Suprapubic skin (tissue), 4 donors: ENCODE measurements around the gene PUM1. TPM values are rescaled to one million over a fixed set of nuclear protein-coding genes. Genes with fewer than 3 reads are reported as not detected.

Experiments used
- DNase-seq, 2 donors: peaks; one replicate each; pipeline ENCODE4 v3.0.0-alpha.2; 2019; ENCODE audit warnings: low spot score in 2 of 2
- H3K27ac ChIP-seq: fragments of 200-600 bp; sonication (generic); one replicate; pipeline ENCODE4 v1.5.1; 2019
- H3K27me3 ChIP-seq: fragments of 200-600 bp; sonication (generic); one replicate; pipeline ENCODE4 v1.5.1; 2019
- H3K36me3 ChIP-seq: fragments of 200-600 bp; sonication (generic); one replicate; pipeline ENCODE4 v1.5.1; 2019
- H3K4me1 ChIP-seq: fragments of 200-600 bp; sonication (generic); one replicate; pipeline ENCODE4 v1.5.1; 2019
- H3K4me3 ChIP-seq: fragments of 200-600 bp; sonication (generic); one replicate; pipeline ENCODE4 v1.5.1; 2019; ENCODE audit warnings: mild to moderate bottlenecking
- H3K9me3 ChIP-seq: fragments of 200-600 bp; sonication (generic); one replicate; pipeline ENCODE4 v1.5.1; 2019
- CTCF ChIP-seq, 2 donors: fragments of 200-600 bp in 1 of 2; fragments of 450-650 bp in 1 of 2; sonication (generic) in 1 of 2; IDR thresholded peaks; one replicate each; pipeline ENCODE4 v1.5.1; 2016 to 2019; ENCODE audit warnings: antibody characterized with exemption in 2 of 2, mild to moderate bottlenecking in 1 of 2, moderate library complexity in 1 of 2
- EP300 ChIP-seq: sonication (generic); formaldehyde crosslinking; IDR thresholded peaks from one replicate; pipeline ENCODE4 v1.6.1; 2017; ENCODE audit warnings: antibody characterized with exemption
- POLR2A ChIP-seq, 2 donors: fragments of 450-650 bp; IDR thresholded peaks; one replicate each; pipeline ENCODE4 v1.6.1; 2017; ENCODE audit warnings: antibody characterized with exemption in 2 of 2, mild to moderate bottlenecking in 2 of 2, moderate library complexity in 2 of 2
- POLR2AphosphoS5 ChIP-seq, 3 donors: sonication (generic); formaldehyde crosslinking; IDR thresholded peaks; one replicate each; pipeline ENCODE4 v1.6.1; 2017; ENCODE audit warnings: antibody characterized with exemption in 3 of 3
- whole genome bisulfite sequencing: methylation state at CpG from one replicate; pipeline ENCODE4 v1.1.5; 2018; 5-methylcytosine and 5-hydroxymethylcytosine counted together
- total RNA-seq, 4 donors: library from RNA; depleted of rRNA; stranded (reverse); fragments of >200 nt; gene quantifications; one replicate each; pipeline ENCODE4 v1.1.0, GENCODE V29; 2016

Gene PUM1
- total RNA-seq, 4 donors from 2014 or later: 100 to 132 (median 110) TPM

GRCh38 chr1:30971496-30971895, 94.0 kb downstream of the PUM1 start:
- H3K27ac ChIP-seq: no peak overlapping the region
- DNase-seq: no peak
- H3K27me3 ChIP-seq: no peaks in the 10 kb centered on the region
- H3K9me3 ChIP-seq: no peaks in the 10 kb centered on the region
- H3K4me1 ChIP-seq: peaks cover 22% of the 10 kb centered on the region
- TF ChIP-seq POLR2A (IDR thresholded peaks at IDR 0.05) (no peak), EP300 (no peak), CTCF (IDR thresholded peaks at IDR 0.05) (no peak), POLR2AphosphoS5 (IDR thresholded peaks at IDR 0.05) (no peak)
- no peak overlapping the region for H3K4me3 ChIP-seq
- 86% methylated on average over 2 of the region's 2 CpGs for WGBS
- peaks cover 37% of the 10 kb centered on the region for H3K36me3 ChIP-seq

- TF ChIP-seq EP300: no peak
- TF ChIP-seq POLR2A (IDR thresholded peaks at IDR 0.05): no peak
- no peak for TF ChIP-seq CTCF (IDR thresholded peaks at IDR 0.05)
- no peak for TF ChIP-seq POLR2AphosphoS5 (IDR thresholded peaks at IDR 0.05)
- H3K4me1 ChIP-seq: peaks cover 18% of the 10 kb centered on the region
- H3K9me3 ChIP-seq: no peaks in the 10 kb centered on the region
- no peak overlapping the region for H3K27ac ChIP-seq
- H3K4me3 ChIP-seq: no peak overlapping the region
- H3K36me3 ChIP-seq: peaks cover 48% of the 10 kb centered on the region
- DNase-seq: no peak
- H3K27me3 ChIP-seq: no peaks in the 10 kb centered on the region
These were observed 95.6 kb downstream of the PUM1 start for GRCh38 chr1:30969903-30970302.

- H3K27ac ChIP-seq: no peak overlapping the region
- TF ChIP-seq CTCF (IDR thresholded peaks at IDR 0.05) (no peak), POLR2A (IDR thresholded peaks at IDR 0.05) (no peak), EP300 (no peak), POLR2AphosphoS5 (IDR thresholded peaks at IDR 0.05) (no peak)
- H3K4me3 ChIP-seq: no peak overlapping the region
- 76% methylated on average over 8 of the region's 8 CpGs for WGBS
- no peaks in the 10 kb centered on the region for H3K27me3 ChIP-seq
- peaks cover 48% of the 10 kb centered on the region for H3K36me3 ChIP-seq
- peaks cover 18% of the 10 kb centered on the region for H3K4me1 ChIP-seq
- no peak for DNase-seq
- H3K9me3 ChIP-seq: no peaks in the 10 kb centered on the region
These were observed 97.1 kb downstream of the PUM1 start for GRCh38 chr1:30968220-30968971.

- TF ChIP-seq POLR2A (IDR thresholded peaks at IDR 0.05) (no peak), POLR2AphosphoS5 (IDR thresholded peaks at IDR 0.05) (no peak), CTCF (IDR thresholded peaks at IDR 0.05) (no peak), EP300 (no peak)
- no peak overlapping the region for H3K27ac ChIP-seq
- DNase-seq: no peak
- H3K9me3 ChIP-seq: no peaks in the 10 kb centered on the region
- WGBS: 51% methylated on average over 8 of the region's 8 CpGs
- peaks cover 64% of the 10 kb centered on the region for H3K36me3 ChIP-seq
- no peak overlapping the region for H3K4me3 ChIP-seq
- peaks cover 18% of the 10 kb centered on the region for H3K4me1 ChIP-seq
- no peaks in the 10 kb centered on the region for H3K27me3 ChIP-seq
These were observed 98.7 kb downstream of the PUM1 start for GRCh38 chr1:30966690-30967369.

- WGBS: 85% methylated on average over 8 of the region's 8 CpGs
- Histone ChIP-seq H3K27ac (no peak overlapping the region), H3K9me3 (no peaks in the 10 kb centered on the region), H3K4me1 (peaks cover 18% of the 10 kb centered on the region), H3K36me3 (peaks cover 72% of the 10 kb centered on the region), H3K27me3 (no peaks in the 10 kb centered on the region), H3K4me3 (no peak overlapping the region)
- no peak for DNase-seq
- TF ChIP-seq POLR2AphosphoS5 (IDR thresholded peaks at IDR 0.05) (no peak), POLR2A (IDR thresholded peaks at IDR 0.05) (no peak), EP300 (no peak), CTCF (IDR thresholded peaks at IDR 0.05) (no peak)
These were observed 99.5 kb downstream of the PUM1 start for GRCh38 chr1:30965924-30966599.
